ENCODE data around the gene FAM13A. TPM values are rescaled to one million over a fixed set of nuclear protein-coding genes. Genes with fewer than 3 reads are reported as not detected.

FAM13A gene
- total RNA-seq, 1 donor from 2014 or later = 2.7 TPM

DNA sequence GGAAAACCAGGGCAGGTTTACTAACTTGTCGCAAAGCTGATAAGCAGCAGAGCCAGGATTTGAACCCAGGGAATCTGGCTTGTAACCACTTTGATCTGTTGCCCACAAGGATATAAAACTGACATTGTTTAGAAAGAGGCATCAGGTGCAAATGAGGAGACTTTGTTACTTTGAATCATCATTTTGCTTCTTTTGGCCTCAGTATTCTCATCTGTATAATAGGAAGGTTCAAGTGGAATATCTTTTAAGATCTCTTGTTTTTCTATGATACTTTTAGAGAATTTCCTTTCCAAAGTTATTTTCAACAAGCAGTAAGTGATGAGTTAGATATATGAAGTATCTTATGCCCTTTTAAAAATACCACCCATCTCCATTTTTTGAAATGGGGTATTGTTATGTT is 301.5 kb downstream of the FAM13A start:
- Mint-ChIP-seq H3K27ac (no peak overlapping the region), H3K9me3 (no peaks in the 10 kb centered on the region), H3K27me3 (peaks cover 2% of the 10 kb centered on the region), H3K4me3 (no peak overlapping the region), H3K36me3 (ENCODE audit: low read depth) (no peaks in the 10 kb centered on the region), H3K4me1 (no peaks in the 10 kb centered on the region)
- ChIA-PET CTCF (no interaction called here), POLR2A (no interaction called here)
- ATAC-seq (ENCODE audit: low read depth) = no peak
- DNase-seq = no peak
- intact Hi-C loops (cut with micrococcal nuclease) = no loop called here
- no peak for TF ChIP-seq CTCF (IDR thresholded peaks at IDR 0.05)

- ChIA-PET CTCF (no interaction called here), POLR2A (no interaction called here)
- Mint-ChIP-seq H3K4me3 (no peak overlapping the region), H3K27ac (no peak overlapping the region), H3K36me3 (ENCODE audit: low read depth) (no peaks in the 10 kb centered on the region), H3K4me1 (no peaks in the 10 kb centered on the region), H3K9me3 (no peaks in the 10 kb centered on the region), H3K27me3 (peaks cover 2% of the 10 kb centered on the region)
- no peak for DNase-seq
- intact Hi-C loops (cut with micrococcal nuclease) = no loop called here
- ATAC-seq (ENCODE audit: low read depth) = no peak
- no peak for TF ChIP-seq CTCF (IDR thresholded peaks at IDR 0.05)
These were observed 302.2 kb downstream of the FAM13A start for GRCh38 chr4:88754796-88755195.

GRCh38 chr4:88753658-88754571 is 303.1 kb downstream of the FAM13A start:
- intact Hi-C loops (cut with micrococcal nuclease) = no loop called here
- peaks cover 2% of the 10 kb centered on the region for H3K27me3 Mint-ChIP-seq
- H3K4me3 Mint-ChIP-seq = no peak overlapping the region
- no peaks in the 10 kb centered on the region for H3K9me3 Mint-ChIP-seq
- H3K36me3 Mint-ChIP-seq (ENCODE audit: low read depth) = no peaks in the 10 kb centered on the region
- no peak for DNase-seq
- CTCF ChIA-PET = no interaction called here
- ATAC-seq (ENCODE audit: low read depth) = no peak
- TF ChIP-seq CTCF (IDR thresholded peaks at IDR 0.05) = no peak
- H3K4me1 Mint-ChIP-seq = no peaks in the 10 kb centered on the region
- POLR2A ChIA-PET = no interaction called here
- H3K27ac Mint-ChIP-seq = no peak overlapping the region

DNA sequence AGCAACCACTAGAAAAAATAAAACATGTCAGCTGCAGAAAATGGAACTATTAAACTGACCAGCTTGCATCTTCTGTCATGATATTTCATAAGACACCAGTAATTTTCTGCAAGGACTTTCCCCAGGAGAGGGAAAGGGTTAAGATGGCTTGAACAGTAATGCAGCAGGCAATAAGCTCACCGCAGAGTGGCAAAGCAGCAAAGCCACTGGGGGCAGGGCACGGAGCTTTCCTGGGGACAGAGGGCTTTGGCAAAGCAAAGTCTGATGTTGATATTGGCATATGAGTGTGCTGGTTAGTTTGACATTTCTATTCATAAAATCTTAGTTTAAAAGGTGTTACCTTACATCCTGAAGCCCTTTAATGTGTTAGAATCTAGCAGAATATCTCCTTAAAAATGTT is 304.2 kb downstream of the FAM13A start:
- no peaks in the 10 kb centered on the region for H3K36me3 Mint-ChIP-seq (ENCODE audit: low read depth)
- DNase-seq (no peak), ATAC-seq (ENCODE audit: low read depth) (no peak)
- H3K27me3 Mint-ChIP-seq = peaks cover 2% of the 10 kb centered on the region
- no peak overlapping the region for H3K4me3 Mint-ChIP-seq
- H3K9me3 Mint-ChIP-seq = no peaks in the 10 kb centered on the region
- H3K4me1 Mint-ChIP-seq = no peaks in the 10 kb centered on the region
- TF ChIP-seq CTCF (IDR thresholded peaks at IDR 0.05) = no peak
- intact Hi-C loops (cut with micrococcal nuclease) = no loop called here
- no peak overlapping the region for H3K27ac Mint-ChIP-seq
- ChIA-PET POLR2A (no interaction called here), CTCF (no interaction called here)

- Mint-ChIP-seq H3K4me3 (no peak overlapping the region), H3K27ac (no peak overlapping the region), H3K27me3 (peaks cover 2% of the 10 kb centered on the region), H3K36me3 (ENCODE audit: low read depth) (no peaks in the 10 kb centered on the region), H3K9me3 (no peaks in the 10 kb centered on the region), H3K4me1 (no peaks in the 10 kb centered on the region)
- TF ChIP-seq CTCF (IDR thresholded peaks at IDR 0.05) = no peak
- ChIA-PET CTCF (no interaction called here), POLR2A (no interaction called here)
- intact Hi-C loops (cut with micrococcal nuclease) = no loop called here
- no peak for ATAC-seq (ENCODE audit: low read depth)
- no peak for DNase-seq
These were observed 304.9 kb downstream of the FAM13A start for GRCh38 chr4:88752076-88752463.

All from activated B cell treated with CpG ODN at 0.5 μM for 24 hours (primary cell).